PC-9 (cell line): ENCODE measurements around the gene CLIC5. TPM values are rescaled to one million over a fixed set of nuclear protein-coding genes. Genes with fewer than 3 reads are reported as not detected.

ENCODE experiments used
- BruUV-seq: library from RNA; stranded (reverse); fragments of 400-500 nt; replicated peaks from 2 replicates; lab custom pipeline; 2021; lab: Mats Ljungman, UMichigan
- CTCF ChIA-PET: fragments of 300-600 bp; sonication (Branson Sonifier 250); formaldehyde crosslinking; loops from one replicate; lab custom pipeline; 2022; ENCODE audit warnings: antibody characterized with exemption; lab: Charles Lee
- POLR2A ChIA-PET: fragments of 300-600 bp; sonication (Branson Sonifier 250); formaldehyde crosslinking; loops from one replicate; lab custom pipeline; 2022; ENCODE audit warnings: antibody characterized with exemption; ENCODE audit not compliant: unreplicated experiment; lab: Charles Lee
- DNase-seq, 2 experiments: peaks; one replicate each; pipeline versions ENCODE4 v3.0.0 to v3.0.0-alpha.2; 2015 to 2022; ENCODE audit warnings: mixed read lengths in 1 of 2
- H2AFZ ChIP-seq: fragments of 200-600 bp; sonication (generic); 2 replicates; pipeline ENCODE4 v1.8.1; 2017; ENCODE audit warnings: antibody characterized with exemption
- H3F3A ChIP-seq: fragments of 200-600 bp; sonication (generic); 2 replicates; pipeline ENCODE4 v1.8.1; 2017; ENCODE audit warnings: antibody characterized with exemption, mild to moderate bottlenecking, low read depth; ENCODE audit not compliant: insufficient read depth
- H3K27ac ChIP-seq: fragments of 200-600 bp; sonication (generic); 2 replicates; pipeline ENCODE4 v1.6.1; 2016; ENCODE audit warnings: mixed run types
- H3K27me3 ChIP-seq: fragments of 200-600 bp; sonication (generic); 2 replicates; pipeline ENCODE4 v1.6.1; 2016; ENCODE audit warnings: low read depth, mixed run types; ENCODE audit not compliant: insufficient read depth
- H3K36me3 ChIP-seq: fragments of 200-600 bp; sonication (generic); 2 replicates; pipeline ENCODE4 v1.6.1; 2016; ENCODE audit warnings: low read depth, mixed run types
- H3K4me1 ChIP-seq: fragments of 200-600 bp; sonication (generic); replicated peaks from 2 replicates; pipeline ENCODE4 v1.6.1; 2016; ENCODE audit warnings: mixed run types; ENCODE audit not compliant: insufficient read depth
- H3K4me2 ChIP-seq: fragments of 200-600 bp; sonication (generic); 2 replicates; pipeline ENCODE4 v1.6.1; 2017; ENCODE audit warnings: mixed run types
- H3K4me3 ChIP-seq: fragments of 200-600 bp; sonication (generic); 2 replicates; pipeline ENCODE4 v1.6.1; 2016; ENCODE audit warnings: mixed run types
- H3K79me2 ChIP-seq: fragments of 200-600 bp; sonication (generic); 2 replicates; pipeline ENCODE4 v1.6.1; 2017; ENCODE audit warnings: low read depth, mixed run types
- H3K9me2 ChIP-seq: fragments of 200-600 bp; sonication (generic); 2 replicates; pipeline ENCODE4 v1.8.1; 2017; ENCODE audit warnings: mild to moderate bottlenecking; ENCODE audit not compliant: insufficient read depth
- H3K9me3 ChIP-seq: fragments of 200-600 bp; sonication (generic); 2 replicates; pipeline ENCODE4 v1.8.1; 2016; ENCODE audit warnings: low read depth; ENCODE audit not compliant: insufficient read depth
- H4K20me1 ChIP-seq: fragments of 200-600 bp; sonication (generic); 2 replicates; pipeline ENCODE4 v1.8.1; 2017; ENCODE audit not compliant: insufficient read depth
- CTCF ChIP-seq: fragments of 200-600 bp; sonication (generic); conservative IDR thresholded peaks from 2 replicates; pipeline ENCODE4 v1.6.1; 2017; ENCODE audit warnings: mixed run types, antibody characterized with exemption, mild to moderate bottlenecking, moderate library complexity
- EZH2 ChIP-seq: fragments of 200-600 bp; sonication (generic); IDR thresholded peaks from 2 replicates; pipeline ENCODE4 v1.8.0; 2017; ENCODE audit warnings: antibody characterized with exemption, low read depth
- intact Hi-C: fragments of 100-400 bp; cut with micrococcal nuclease; formaldehyde crosslinking; loops from one replicate; pipeline ENCODE4 v1.10.0; 2022; ENCODE audit not compliant: unreplicated experiment
- total RNA-seq: library from RNA; stranded (reverse); gene quantifications from 2 replicates; pipeline ENCODE4 v1.2.3, GENCODE V29; 2021

The CLIC5 gene
- total RNA-seq, 1 experiment from 2014 or later = 2.0 TPM

DNA sequence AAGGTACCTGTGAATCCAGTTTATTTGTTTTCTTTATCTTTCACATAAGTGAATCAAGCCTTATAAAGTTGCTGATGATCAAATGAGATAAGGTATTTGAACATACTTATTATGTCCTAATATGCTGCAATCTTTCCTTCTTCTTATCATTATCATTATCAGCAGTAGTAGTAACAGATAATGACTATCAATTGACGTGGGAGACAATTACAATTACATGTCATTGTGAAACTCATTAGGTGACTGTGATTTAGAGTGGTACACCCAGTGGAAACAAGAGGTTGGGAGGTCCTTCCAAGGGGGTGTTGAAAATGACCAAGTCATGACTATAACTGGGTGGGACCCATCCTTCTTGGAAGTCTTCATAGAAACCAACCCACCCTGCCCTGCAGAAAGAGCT is 2.8 kb downstream of the CLIC5 start:
- Histone ChIP-seq H3K9me3 (no peaks in the 10 kb centered on the region), H2AFZ (no peak overlapping the region), H3K4me2 (no peak overlapping the region), H3K36me3 (no peaks in the 10 kb centered on the region), H3K4me1 (0 out of 2 replicates have a peak, but pooled peaks cover 9% of the 10 kb centered on the region), H3F3A (no peaks in the 10 kb centered on the region), H3K27ac (no peak overlapping the region), H3K79me2 (no peaks in the 10 kb centered on the region), H4K20me1 (no peaks in the 10 kb centered on the region), H3K9me2 (no peaks in the 10 kb centered on the region), H3K4me3 (no peak overlapping the region), H3K27me3 (peaks cover 43% of the 10 kb centered on the region)
- ChIA-PET CTCF (no interaction called here), POLR2A (no interaction called here)
- no peak for TF ChIP-seq CTCF
- no peak for TF ChIP-seq EZH2
- BruUV-seq = no TSS peak
- intact Hi-C loops = loop anchor here (5.0 kb wide), 2 partner anchors 66 to 81 kb away; no protein-coding TSS in a partner anchor
- no peak for DNase-seq

DNA sequence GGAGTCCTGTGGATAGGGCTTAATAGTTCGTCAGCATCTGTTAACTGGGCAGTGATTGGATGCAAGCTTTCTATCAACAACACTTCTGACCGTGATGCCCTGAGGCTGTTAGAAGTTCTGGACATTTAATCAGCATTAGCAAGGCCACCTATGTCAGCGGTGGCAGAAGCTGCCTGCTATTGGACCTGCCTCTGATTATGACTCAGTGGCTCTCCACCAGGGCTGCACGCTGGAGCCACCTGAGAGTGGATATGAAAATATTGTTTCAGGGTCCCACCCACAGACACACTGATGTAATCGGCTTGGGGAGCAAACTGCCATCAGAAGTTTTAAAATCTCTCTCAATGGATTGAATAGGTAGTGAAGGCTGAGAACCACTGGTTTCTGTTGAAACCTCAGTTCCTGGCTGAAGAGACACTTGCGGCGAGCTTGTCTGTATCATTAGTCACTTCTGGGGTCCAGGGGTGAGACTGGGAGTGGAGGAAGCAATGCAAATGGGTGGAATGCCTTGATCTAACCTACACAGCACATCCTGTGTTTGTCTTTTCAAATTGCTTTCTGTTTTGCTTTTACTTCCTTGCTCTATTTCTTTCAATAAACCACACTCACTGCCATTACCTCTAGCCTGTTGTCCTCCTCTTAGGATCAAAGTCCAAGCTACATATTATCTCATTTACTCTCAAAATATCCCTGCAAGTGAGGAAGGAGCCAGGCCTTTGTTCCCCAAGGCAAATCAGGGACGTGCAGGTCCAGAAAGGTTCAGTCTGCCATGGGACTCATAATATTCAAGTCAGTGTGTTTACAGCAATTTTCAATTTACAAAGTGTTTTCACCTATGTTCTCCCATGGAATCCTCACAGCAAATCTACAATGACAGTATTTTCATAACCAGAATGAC is 4.2 kb downstream of the CLIC5 start:
- H4K20me1 ChIP-seq = no peaks in the 10 kb centered on the region
- H3K27ac ChIP-seq = no peak overlapping the region
- peak; percentile 52 for DNase-seq
- H3K27me3 ChIP-seq = peaks cover 31% of the 10 kb centered on the region
- H2AFZ ChIP-seq = no peak overlapping the region
- H3K9me3 ChIP-seq = no peaks in the 10 kb centered on the region
- H3K9me2 ChIP-seq = no peaks in the 10 kb centered on the region
- no TSS peak for BruUV-seq
- H3K36me3 ChIP-seq = no peaks in the 10 kb centered on the region
- H3K4me1 ChIP-seq = 0 out of 2 replicates have a peak, but pooled peaks cover 8% of the 10 kb centered on the region
- intact Hi-C loops = loop anchor here (5.0 kb wide), 2 partner anchors 64 to 79 kb away; no protein-coding TSS in a partner anchor
- POLR2A ChIA-PET = interaction anchor here (0.6 kb wide), 1 partner anchor 220 kb away, joined by 3 read pairs; no protein-coding TSS in a partner anchor
- H3K4me3 ChIP-seq = no peak overlapping the region
- CTCF ChIA-PET = interaction anchor here (0.5 to 0.9 kb wide), 3 partner anchors 114 to 1536 kb away, joined by 3 read pairs; no protein-coding TSS in a partner anchor
- no peaks in the 10 kb centered on the region for H3F3A ChIP-seq
- H3K4me2 ChIP-seq = no peak overlapping the region
- TF ChIP-seq EZH2 (no peak), CTCF (no peak)
- no peaks in the 10 kb centered on the region for H3K79me2 ChIP-seq

- no peak overlapping the region for H3K4me3 ChIP-seq
- H3K27ac ChIP-seq = no peak overlapping the region
- no peak for TF ChIP-seq CTCF
- no peak for TF ChIP-seq EZH2
- H3K9me2 ChIP-seq = no peaks in the 10 kb centered on the region
- peaks cover 24% of the 10 kb centered on the region for H3K27me3 ChIP-seq
- ChIA-PET CTCF (interaction anchor here (0.5 to 0.9 kb wide), 3 partner anchors 115 to 1535 kb away, joined by 3 read pairs; no protein-coding TSS in a partner anchor), POLR2A (interaction anchor here (0.6 kb wide), 1 partner anchor 219 kb away, joined by 3 read pairs; no protein-coding TSS in a partner anchor)
- 0 out of 2 replicates have a peak, but pooled peaks cover under 1% of the 10 kb centered on the region for H3K4me1 ChIP-seq
- intact Hi-C loops = loop anchor here (5.0 kb wide), 2 partner anchors 63 to 78 kb away; no protein-coding TSS in a partner anchor
- no peaks in the 10 kb centered on the region for H3K79me2 ChIP-seq
- no peaks in the 10 kb centered on the region for H4K20me1 ChIP-seq
- H3K36me3 ChIP-seq = no peaks in the 10 kb centered on the region
- no peaks in the 10 kb centered on the region for H3K9me3 ChIP-seq
- H3F3A ChIP-seq = no peaks in the 10 kb centered on the region
- H2AFZ ChIP-seq = no peak overlapping the region
- BruUV-seq = no TSS peak
- no peak for DNase-seq
- no peak overlapping the region for H3K4me2 ChIP-seq
Measured at GRCh38 chr6:46010771-46011170, 4.9 kb downstream of the CLIC5 start.
